NCI-H2196 treated with DMSO at 0.1 percent for 48 hours (cell line): Measurements from ENCODE around the gene TOMM5.

Source experiments
- DNase-seq: peaks from one replicate; lab custom pipeline; 2025; ENCODE audit not compliant: unreplicated experiment; lab: John Stamatoyannopoulos, UW

The TOMM5 gene

GRCh38 chr9:37592108-37592951 is at the start of gene TOMM5:
Gene TOMM5 (minus strand): TSS chr9:37592597. CDS start chr9:37592532, 65 bp downstream.
- DNase-seq: peak; percentile 83

GRCh38 chr9:37641331-37641730 is 48.9 kb upstream of the TOMM5 start:
- DNase-seq: no peak

- no peak for DNase-seq
Observed at GRCh38 chr9:37640246-37640645, 47.8 kb upstream of the TOMM5 start.

DNA sequence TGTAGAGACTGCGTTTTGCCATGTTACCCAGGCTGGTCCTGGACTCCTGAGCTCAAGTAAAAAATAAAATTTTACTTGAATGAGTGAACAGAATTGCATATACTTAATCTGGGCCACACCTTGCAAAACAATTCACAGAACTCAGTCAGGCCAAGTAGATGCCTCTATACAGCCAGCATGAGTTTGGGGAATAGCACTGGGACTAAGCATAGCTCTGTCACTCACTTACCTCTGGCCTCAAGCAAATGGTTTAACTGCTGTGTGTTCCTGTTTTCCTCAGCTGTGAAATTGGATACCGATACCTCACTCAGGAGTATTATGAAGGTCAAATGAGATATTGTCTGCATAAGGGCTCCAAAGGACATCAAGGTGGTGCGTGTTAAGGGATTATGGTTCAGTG is 47.4 kb upstream of the TOMM5 start:
- DNase-seq: no peak

GRCh38 chr9:37639109-37639762 is 46.8 kb upstream of the TOMM5 start:
- no peak for DNase-seq

DNA sequence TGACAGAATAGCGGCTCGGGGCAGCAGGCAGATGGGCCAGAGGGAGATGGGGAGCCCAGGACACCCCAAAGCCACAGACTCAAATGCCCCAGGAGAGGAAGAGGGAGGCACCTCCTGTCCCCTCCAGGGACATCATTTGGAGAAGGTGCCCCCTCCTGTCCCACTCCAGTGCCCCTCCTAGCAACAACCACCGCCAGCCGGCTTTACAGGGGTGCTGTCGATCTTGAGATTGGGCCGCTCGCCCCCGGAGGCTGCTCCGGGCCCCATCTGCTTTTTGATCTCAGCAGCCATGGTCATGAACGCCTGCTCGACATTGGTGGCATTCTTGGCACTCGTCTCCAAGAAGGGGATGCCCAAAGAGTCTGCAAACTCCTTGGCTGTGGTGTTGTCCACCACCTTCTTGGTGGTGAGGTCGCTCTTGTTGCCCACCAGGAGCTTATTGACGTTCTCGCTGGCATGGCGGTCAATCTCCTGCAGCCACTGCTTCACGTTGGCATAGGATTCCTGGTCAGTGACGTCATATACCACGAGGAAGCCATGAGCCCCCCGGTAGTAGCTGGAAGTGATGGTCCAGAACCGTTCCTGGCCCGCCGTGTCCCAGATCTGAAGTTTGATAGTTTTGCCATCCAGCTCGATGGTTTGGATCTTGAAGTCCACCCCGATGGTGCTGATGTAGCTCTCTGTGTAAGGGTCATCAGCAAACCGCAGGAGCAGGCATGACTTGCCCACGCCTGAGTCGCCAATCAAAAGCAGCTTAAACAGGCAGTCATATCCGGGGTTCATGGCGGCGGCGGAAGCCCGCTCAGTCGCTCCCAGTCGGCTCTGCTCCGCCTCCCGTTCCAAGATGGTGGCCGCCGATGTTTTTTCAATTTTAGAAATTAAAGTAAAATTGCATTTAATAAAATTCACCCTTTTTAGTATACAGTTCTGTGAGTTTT is 44.4 kb upstream of the TOMM5 start:
- no peak for DNase-seq

GRCh38 chr9:37635808-37636207 is 43.4 kb upstream of the TOMM5 start:
- DNase-seq: no peak

DNA sequence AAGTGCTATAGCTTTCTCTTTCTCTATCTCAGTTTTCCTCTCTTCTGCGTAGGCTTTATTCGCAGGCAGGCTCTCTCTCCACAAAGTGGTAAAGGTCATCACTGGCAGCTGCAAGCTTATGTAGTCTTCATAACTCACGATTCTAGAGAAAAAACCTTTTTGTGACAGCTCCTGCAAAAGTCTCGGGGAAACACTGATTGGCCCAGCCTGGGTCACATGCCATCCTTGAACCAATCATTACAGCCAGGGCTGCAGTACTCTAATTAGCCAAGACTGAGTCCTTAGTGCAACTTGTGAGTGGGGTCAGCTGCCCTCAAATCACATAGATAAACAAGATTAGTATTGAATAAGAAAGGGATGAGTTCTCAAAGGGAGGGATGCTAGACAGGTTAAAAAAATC is 40.1 kb upstream of the TOMM5 start:
- no peak for DNase-seq

DNA sequence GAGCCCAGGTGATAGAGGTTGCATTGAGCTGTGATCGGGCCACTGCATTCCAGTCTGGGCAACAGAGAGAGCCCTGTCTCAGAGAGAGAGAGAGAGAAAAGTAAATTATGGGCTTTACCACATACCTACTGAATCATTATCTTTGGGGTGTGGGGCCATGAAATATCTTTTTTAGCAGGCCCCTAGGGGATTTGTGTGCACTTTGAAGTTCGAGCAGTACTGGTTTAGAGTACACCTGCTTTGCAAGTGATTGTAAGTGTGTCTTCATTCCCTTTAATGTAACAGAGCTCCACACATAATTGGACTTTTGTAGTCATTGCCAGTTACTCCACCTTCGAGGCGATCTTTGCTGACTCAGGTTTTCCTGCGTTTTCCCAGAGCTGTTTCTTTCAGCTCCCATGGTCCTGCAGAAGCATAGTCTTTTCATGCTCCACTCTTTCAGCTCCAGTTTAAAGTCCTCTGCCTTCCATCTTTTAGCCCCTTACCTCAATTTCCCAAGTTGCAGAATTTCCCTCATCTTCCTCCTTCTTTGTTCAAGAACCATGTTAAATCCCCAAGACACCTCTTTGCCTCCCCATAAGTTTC is 34.4 kb upstream of the TOMM5 start:
- no peak for DNase-seq

DNA sequence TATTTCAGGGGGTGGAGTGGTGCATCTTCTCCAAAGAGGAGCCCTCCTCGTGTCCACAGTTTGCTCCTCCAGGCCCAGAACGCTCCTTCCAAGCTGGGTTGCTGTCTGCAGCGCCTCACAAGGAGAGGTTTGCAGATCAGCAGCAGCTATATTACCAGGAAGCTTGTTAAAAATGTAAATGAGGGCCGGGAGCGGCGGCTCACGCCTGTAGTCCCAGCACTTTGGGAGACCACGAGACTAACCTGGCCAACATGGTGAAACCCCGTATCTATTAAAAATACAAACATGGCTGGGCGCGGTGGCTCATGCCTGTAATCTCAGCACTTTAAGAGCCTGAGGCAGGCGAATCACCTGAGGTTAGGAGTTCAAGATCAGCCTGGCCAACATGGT is 33.4 kb upstream of the TOMM5 start:
- DNase-seq: no peak

DNA sequence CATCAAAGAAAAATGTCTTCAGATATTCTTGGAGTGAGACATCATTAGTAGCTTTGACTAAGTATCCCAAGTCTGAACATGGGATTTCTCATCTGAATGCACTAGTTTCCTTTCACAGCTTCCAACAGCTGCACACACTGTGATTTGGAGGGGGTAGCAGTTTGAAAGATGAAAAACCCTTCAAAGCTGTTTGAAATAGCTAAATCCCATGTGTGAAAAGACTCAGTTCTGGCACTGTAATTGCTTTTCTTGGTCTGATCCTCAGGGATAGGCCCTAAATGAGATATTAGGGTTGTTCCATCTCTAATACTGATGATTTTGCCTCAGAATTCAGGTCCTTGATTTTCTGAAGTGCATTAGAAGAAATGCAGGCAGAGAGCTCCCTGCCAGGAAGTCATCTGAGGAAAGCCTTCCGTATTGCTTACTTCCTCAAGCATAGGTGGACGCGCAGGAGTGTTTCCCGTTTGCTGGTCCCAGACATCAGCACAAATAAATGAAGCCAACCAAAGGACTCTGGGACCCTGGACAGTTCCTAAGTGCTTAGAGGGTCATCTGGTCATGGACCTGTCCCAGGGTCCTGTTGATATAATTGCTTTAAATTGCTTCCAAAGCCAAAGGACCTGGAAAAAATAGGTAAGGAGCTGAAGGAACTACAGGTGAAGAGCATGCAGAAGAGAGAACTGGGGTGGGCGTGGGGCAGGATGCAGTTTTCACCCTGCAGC is 32.8 kb upstream of the TOMM5 start:
- DNase-seq: no peak

DNA sequence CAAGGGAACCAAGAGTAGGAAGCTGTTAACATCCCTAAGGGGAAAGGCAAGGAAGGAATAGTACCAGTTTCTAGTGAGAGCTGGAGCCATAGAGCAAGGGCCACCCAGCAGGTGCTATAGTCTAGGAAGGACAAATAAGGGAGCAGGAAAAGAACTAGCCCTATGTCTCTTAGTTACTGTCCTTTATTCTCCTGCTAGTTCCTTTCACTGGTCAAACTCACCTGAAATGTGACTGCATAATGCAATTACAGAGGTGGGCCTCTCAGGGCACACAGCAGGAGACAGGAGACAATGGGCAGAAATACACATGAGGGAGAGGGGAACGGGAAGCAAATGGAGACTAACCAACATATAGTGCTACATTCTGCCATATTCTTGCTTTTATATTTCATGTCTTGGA is 31.7 kb upstream of the TOMM5 start:
- no peak for DNase-seq

DNA sequence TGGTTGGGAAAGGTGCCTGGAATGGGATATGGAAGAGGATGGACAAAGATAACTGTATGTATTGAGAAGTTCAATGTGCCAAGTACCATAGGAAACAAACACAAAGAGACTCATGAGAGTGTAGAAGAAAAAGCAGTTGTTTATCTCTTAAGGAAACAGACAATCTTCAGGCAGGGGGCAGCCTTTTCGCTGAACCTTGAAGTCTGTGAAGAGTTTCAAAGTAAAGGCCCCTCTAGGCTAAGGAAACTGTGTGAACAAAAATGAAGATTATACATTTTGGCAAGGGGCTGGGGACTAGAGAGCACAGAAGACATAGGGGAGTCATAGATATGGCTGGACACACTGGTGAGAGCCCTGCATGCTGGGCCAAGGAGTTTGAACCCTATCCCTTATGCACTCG is 30.9 kb upstream of the TOMM5 start:
- DNase-seq: no peak

DNA sequence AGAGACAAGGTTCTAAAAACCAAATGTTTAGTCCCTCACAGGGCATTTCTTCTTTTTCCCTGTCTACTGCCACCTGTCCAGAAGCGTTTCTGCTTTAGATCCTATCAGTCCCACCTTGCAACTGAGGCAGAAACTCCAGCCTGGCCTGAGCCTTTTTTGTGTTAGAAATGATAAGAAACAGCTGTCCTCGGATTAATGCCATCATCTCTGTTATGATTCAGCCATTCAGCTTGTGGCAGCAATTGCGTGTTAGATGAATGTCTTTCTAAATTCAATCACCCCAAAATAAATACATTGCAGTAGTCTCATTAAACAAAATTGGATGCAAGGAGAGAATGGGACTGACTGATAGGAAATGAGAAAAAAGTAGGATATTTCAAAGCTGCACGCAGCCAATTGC is 30.1 kb upstream of the TOMM5 start:
- DNase-seq: no peak

GRCh38 chr9:37621273-37622121 is 29.1 kb upstream of the TOMM5 start:
- DNase-seq: no peak

DNA sequence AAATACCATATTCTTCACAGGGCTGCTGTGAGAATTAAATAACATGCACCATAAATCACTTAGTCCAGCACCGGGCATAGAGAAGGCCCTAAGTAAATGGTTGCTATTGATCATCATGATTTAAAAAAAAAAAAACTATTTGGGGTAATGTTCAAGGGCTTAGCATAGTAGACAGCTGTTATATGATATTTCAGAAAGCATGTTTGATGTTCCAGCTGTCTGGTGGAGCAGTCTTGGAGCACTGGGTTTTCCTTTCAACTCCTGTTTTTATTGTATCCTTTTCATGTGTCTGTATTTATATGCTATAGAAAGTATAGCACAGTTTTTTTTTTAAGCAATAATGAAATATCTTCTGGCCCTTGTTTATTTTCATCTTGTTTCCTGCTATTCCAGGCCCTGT is 28.0 kb upstream of the TOMM5 start:
- no peak for DNase-seq

- DNase-seq: no peak
Observed at GRCh38 chr9:37619806-37620205, 27.4 kb upstream of the TOMM5 start.

DNA sequence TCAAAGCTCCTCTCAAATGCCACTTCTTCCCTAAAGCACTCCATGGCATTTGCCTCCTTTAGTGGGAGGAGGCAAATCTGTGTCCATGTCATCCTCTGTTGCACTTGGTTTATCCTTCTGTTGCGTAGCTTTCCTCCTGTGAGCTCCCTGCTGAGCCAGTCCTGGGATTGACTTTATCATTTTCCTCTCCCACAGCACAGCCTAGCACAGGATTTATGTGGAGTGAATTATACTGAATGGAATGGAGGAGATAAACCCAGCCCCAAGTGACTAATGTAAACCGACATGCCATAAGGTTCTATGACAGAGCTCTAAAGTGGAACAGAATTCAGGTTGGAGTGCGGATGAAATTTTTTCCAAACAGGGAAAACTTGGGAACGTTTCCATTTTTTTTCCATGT is 26.4 kb upstream of the TOMM5 start:
- no peak for DNase-seq

GRCh38 chr9:37617832-37618231 is 25.4 kb upstream of the TOMM5 start:
- no peak for DNase-seq

DNA sequence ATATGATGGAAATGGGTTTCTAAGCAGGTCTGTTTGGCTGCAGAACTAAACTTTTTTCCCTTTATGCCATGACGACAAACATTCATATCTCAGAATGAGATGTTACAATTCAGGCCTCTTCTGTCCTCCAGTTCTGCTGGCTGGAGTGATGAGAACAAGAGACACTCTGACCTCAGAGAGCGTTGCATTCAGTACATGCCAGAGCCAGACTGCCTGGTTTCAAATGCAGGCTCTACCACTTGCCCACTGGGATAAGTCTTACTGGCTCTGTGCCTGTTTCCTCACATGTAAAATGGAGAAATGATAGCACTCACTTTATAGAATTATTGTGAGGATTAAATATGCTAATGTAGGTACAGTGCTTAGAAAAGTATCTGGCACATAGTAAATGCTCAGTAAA is 24.8 kb upstream of the TOMM5 start:
- DNase-seq: no peak
